Mesothelial cell of epicardium (in vitro differentiated cells): ENCODE results near the gene SND1. TPM values are rescaled to one million over a fixed set of nuclear protein-coding genes. Genes with fewer than 3 reads are reported as not detected.

Source experiments
- DNase-seq, 2 experiments: peaks; one replicate each; pipeline ENCODE4 v3.0.0; 2021; ENCODE audit warnings: low spot score in 2 of 2; ENCODE audit not compliant: unreplicated experiment in 2 of 2
- H3K27ac Mint-ChIP-seq: 2 replicates; pipeline ENCODE4 v1.8.0; 2021; ENCODE audit warnings: mixed read lengths
- H3K27me3 Mint-ChIP-seq: 2 replicates; pipeline ENCODE4 v1.8.0; 2021; ENCODE audit warnings: low read depth, mixed read lengths
- H3K36me3 Mint-ChIP-seq: 2 replicates; pipeline ENCODE4 v1.8.0; 2021; ENCODE audit warnings: mixed read lengths
- H3K4me1 Mint-ChIP-seq: 2 replicates; pipeline ENCODE4 v1.8.0; 2021; ENCODE audit warnings: mixed read lengths
- H3K4me3 Mint-ChIP-seq: 2 replicates; pipeline ENCODE4 v1.8.0; 2021; ENCODE audit warnings: mild to moderate bottlenecking, moderate library complexity, mixed read lengths
- H3K9me3 Mint-ChIP-seq: 2 replicates; pipeline ENCODE4 v1.8.0; 2021; ENCODE audit warnings: mixed read lengths
- CTCF ChIP-seq: fragments of 200-600 bp; sonication (generic); IDR thresholded peaks from one replicate; pipeline ENCODE4 v1.5.0; 2021; ENCODE audit warnings: antibody characterized with exemption; ENCODE audit not compliant: unreplicated experiment
- total RNA-seq: library from RNA; stranded (reverse); gene quantifications from 3 replicates; pipeline ENCODE4 v1.2.1, GENCODE V29; 2021

Gene SND1
- total RNA-seq, 1 donor from 2014 or later = 211 TPM

- H3K9me3 Mint-ChIP-seq = no peaks in the 10 kb centered on the region
- no peak overlapping the region for H3K27ac Mint-ChIP-seq
- H3K27me3 Mint-ChIP-seq = no peaks in the 10 kb centered on the region
- H3K4me3 Mint-ChIP-seq = no peak overlapping the region
- H3K4me1 Mint-ChIP-seq = peaks cover 7% of the 10 kb centered on the region
- TF ChIP-seq CTCF = no peak
- peaks cover 39% of the 10 kb centered on the region for H3K36me3 Mint-ChIP-seq
- no peak for DNase-seq
Observed at GRCh38 chr7:127732306-127732705, 80.3 kb downstream of the SND1 start.

GRCh38 chr7:127733986-127734385, 82.0 kb downstream of the SND1 start:
- peaks cover 33% of the 10 kb centered on the region for H3K36me3 Mint-ChIP-seq
- no peak for TF ChIP-seq CTCF
- H3K27me3 Mint-ChIP-seq = no peaks in the 10 kb centered on the region
- peaks cover 7% of the 10 kb centered on the region for H3K4me1 Mint-ChIP-seq
- no peak overlapping the region for H3K27ac Mint-ChIP-seq
- no peak for DNase-seq
- no peak overlapping the region for H3K4me3 Mint-ChIP-seq
- H3K9me3 Mint-ChIP-seq = no peaks in the 10 kb centered on the region

GRCh38 chr7:127736511-127736910, 84.5 kb downstream of the SND1 start:
- no peaks in the 10 kb centered on the region for H3K9me3 Mint-ChIP-seq
- no peaks in the 10 kb centered on the region for H3K27me3 Mint-ChIP-seq
- no peak for TF ChIP-seq CTCF
- no peak overlapping the region for H3K27ac Mint-ChIP-seq
- H3K36me3 Mint-ChIP-seq = peaks cover 24% of the 10 kb centered on the region
- no peak for DNase-seq
- H3K4me3 Mint-ChIP-seq = no peak overlapping the region
- peaks cover 4% of the 10 kb centered on the region for H3K4me1 Mint-ChIP-seq

GRCh38 chr7:127738859-127739258, 86.9 kb downstream of the SND1 start:
- no peak overlapping the region for H3K27ac Mint-ChIP-seq
- no peak for TF ChIP-seq CTCF
- H3K9me3 Mint-ChIP-seq = no peaks in the 10 kb centered on the region
- H3K27me3 Mint-ChIP-seq = no peaks in the 10 kb centered on the region
- no peaks in the 10 kb centered on the region for H3K4me1 Mint-ChIP-seq
- DNase-seq = no peak
- H3K36me3 Mint-ChIP-seq = peaks cover 19% of the 10 kb centered on the region
- H3K4me3 Mint-ChIP-seq = no peak overlapping the region

GRCh38 chr7:127741764-127742375, 89.9 kb downstream of the SND1 start:
- no peak overlapping the region for H3K27ac Mint-ChIP-seq
- TF ChIP-seq CTCF = no peak
- H3K4me3 Mint-ChIP-seq = no peak overlapping the region
- no peaks in the 10 kb centered on the region for H3K27me3 Mint-ChIP-seq
- DNase-seq = no peak
- H3K4me1 Mint-ChIP-seq = no peaks in the 10 kb centered on the region
- peaks cover 11% of the 10 kb centered on the region for H3K36me3 Mint-ChIP-seq
- no peaks in the 10 kb centered on the region for H3K9me3 Mint-ChIP-seq

GRCh38 chr7:127745445-127745844, 93.5 kb downstream of the SND1 start:
- H3K9me3 Mint-ChIP-seq = no peaks in the 10 kb centered on the region
- no peak overlapping the region for H3K4me3 Mint-ChIP-seq
- DNase-seq = no peak
- no peak overlapping the region for H3K27ac Mint-ChIP-seq
- no peak for TF ChIP-seq CTCF
- peaks cover 14% of the 10 kb centered on the region for H3K36me3 Mint-ChIP-seq
- no peaks in the 10 kb centered on the region for H3K4me1 Mint-ChIP-seq
- H3K27me3 Mint-ChIP-seq = no peaks in the 10 kb centered on the region
